Glomerular visceral epithelial cell (primary cell): ENCODE measurements around the gene ARMC8.

Experiments used
- DNase-seq: peaks from one replicate; pipeline ENCODE4 v3.0.0-alpha.2; 2016; ENCODE audit errors: extremely low spot score

The ARMC8 gene

DNA sequence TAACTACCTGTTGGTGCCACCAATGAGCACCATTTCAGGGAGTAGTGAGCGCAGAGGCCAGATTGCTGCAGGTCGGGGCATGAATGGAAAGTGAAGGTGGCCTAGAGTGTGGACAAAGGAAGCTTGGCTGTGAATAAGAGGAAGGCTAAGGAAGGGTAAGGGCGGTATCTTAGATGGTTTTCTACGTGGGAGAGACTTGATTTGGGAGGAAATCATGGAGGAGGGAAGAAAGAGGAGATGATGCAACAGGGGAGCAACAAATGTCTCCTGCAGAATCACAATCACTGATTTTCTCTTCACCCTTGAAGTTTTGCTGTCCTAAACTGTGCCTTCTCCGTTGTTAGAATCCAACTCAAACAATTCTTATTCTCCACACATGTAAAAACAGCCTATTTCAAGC is 120.8 kb downstream of the ARMC8 start:
- no peak for DNase-seq

DNA sequence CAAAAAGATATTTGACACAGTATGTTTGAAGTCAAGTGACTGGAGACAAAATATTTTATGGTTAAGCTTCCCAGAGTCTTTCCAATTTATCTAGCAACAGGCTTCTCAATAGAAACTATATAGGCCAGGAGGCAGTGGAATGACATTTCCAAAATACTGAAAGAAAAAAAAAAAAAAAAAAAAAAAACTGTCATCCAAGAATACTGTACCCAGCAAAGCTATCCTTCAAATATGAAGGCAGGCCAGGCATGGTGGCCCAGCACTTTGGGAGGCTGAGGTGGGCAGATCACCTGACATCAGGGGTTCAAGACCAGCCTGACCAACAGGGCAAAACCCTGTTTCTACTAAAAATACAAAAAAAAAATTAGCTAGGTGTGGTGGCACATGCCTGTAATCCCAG is 121.7 kb downstream of the ARMC8 start:
- no peak for DNase-seq

- DNase-seq: no peak
Observed at GRCh38 chr3:138310494-138310893, 123.4 kb downstream of the ARMC8 start.

GRCh38 chr3:138314751-138315150 is 127.7 kb downstream of the ARMC8 start:
- DNase-seq: no peak

- no peak for DNase-seq
Observed at GRCh38 chr3:138317687-138318086, 130.6 kb downstream of the ARMC8 start.

GRCh38 chr3:138323971-138324370 is 136.9 kb downstream of the ARMC8 start:
- no peak for DNase-seq

DNA sequence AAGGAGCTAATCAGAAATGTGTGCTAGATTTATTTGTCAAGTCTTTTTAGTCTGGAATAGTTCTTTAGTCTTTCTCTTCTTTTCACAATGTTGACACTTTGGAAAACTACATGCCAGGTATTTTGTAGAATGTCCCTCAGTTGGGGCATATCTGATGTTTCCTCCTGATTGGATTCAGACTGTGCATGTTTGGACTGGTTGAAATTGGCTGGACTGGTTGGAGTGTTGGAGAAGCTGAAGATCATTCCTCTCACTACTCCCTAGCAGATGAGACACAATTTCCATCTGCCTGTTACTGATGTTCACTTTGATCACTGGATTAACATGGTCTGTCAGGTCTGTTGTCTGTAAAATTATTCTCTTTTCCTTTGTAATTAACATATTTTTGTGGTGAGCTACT is 138.9 kb downstream of the ARMC8 start:
- no peak for DNase-seq

DNA sequence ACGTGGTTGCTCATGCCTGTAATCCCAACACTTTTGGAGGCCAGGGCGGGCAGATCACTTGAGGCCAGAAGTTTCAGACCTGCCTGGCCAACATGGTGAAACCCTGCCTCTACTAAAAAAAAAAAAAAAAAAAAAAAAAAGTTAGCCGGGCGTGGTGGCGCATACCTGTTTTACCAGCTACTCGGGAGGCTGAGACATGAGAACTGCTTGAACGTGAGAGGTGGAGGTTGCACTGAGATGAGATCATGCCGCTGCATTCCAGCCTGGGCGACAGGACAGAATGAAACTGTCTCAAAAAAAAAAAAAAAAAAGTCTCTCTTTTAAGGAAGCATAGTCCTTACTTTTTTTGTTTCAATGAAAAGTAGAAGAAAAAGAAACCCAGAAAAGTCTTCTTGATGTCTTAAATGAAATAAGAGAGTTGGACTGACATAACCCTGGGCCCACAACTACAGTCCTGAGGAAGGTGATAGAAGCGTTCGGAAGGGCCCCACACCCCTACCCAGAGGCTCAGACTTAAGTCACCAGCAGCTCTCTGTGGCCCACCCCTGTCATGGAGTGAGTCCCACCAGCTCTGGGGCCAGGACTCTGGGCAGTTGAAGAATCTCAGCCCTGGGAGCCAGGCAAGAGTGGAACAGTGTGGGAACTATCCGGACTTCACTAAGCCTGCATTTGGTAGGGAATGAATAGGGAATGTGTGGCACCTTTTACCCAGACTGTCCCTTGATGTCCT is 139.9 kb downstream of the ARMC8 start:
- DNase-seq: no peak

- DNase-seq: no peak
Observed at GRCh38 chr3:138327831-138328230, 140.7 kb downstream of the ARMC8 start.

DNA sequence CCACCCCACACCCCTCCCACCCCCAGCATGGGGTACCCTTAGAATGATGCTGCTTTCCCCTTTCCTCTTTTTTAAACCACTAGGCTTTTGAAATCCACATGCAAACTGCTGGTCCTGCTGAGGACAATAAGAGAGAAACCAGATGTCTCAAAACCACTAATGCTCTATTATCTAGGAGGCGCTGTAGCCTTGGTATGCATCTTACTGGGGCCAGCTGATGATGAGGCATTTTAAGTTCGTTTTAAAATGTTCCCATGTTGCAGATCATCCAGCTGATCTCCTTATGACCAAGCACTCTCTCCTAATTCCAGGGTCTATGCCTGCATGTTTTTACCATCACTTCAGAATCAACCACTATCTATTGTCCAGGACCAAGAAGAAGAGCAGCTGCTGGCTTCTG is 141.2 kb downstream of the ARMC8 start:
- DNase-seq: no peak

- peak; percentile 88 for DNase-seq
Observed at GRCh38 chr3:138329127-138329983, 142.3 kb downstream of the ARMC8 start, which contains the start of gene NME9. NME9 (minus strand) TSS chr3:138329851; CDS start chr3:138329335, 516 bp downstream.

DNA sequence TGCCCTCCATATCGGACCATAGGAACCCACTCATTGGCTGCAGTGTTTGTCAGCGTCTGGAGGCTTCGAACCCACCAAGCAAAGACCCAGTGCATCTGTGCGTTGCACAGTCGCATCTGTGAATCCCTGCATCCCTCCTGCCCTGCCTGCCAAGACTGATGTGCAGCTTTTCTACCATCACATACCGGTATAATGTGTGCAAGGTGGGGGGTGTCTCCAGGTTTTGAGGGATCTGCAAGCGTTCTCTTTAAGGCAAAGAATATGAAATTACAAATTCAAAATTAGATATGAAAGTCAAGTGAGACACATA is 142.8 kb downstream of the ARMC8 start:
- no peak for DNase-seq

DNA sequence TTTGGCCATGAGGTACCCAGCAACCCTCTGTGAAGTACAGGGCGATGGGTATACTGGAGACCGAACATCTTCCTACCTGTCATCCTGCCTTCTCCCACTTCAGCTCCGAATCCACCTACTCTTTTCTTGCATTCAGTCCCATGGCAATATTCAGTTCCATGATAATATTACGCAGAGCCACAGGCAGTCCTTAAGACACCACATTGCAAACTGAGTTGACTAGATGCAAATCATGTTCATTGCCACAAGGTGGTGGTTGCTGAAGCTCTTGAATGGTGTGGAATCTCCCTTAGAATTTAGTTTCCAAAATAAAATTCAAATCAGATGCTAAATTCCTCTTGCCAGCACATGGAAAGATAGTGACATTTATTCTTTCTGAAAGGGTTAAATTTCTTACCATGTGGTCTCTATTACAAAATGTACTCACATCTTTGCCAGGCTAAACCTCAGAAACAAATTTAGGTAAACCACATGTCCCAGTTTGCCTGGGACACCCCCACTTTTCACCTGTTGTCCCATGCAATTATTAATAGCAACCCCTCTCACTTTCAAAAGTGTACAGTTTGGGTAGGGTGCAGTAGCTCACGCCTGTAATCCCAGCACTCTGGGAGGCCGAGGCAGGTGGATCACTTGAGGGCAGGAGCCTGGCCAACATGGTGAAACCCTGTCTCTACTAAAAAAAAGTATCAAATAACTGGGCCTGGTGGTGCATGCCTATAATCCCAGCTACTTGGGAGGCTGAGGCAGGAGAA is 144.2 kb downstream of the ARMC8 start:
- no peak for DNase-seq

DNA sequence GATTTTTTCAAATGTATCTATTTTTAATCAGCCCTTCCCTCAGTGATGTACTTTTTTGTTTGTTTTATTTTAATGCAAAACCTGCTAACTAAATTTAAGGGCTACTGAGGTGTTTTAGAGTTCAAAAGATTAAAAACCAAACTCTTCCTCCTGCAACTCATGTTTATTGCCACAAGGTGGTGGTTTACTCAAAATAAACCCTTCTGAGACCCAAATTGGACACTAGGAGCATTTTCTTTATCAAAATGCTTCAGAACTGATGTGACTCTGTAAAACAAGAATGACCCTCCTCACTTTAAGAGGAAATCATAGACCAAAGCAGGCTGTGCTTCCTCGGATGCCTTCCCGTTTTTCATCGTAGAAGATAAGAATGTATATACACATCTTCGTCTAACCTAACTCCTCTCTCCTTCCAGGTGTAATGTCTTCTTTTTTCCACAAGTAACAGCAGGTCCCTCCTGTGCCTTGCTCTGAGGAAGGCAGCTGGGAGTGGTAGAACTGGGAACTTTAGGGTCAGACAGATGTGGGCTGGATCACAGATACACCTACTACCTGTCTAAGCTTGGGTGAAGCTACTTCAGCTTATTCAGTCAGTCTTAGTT is 145.5 kb downstream of the ARMC8 start:
- DNase-seq: peak; percentile 33

GRCh38 chr3:138334608-138335007 is 147.5 kb downstream of the ARMC8 start:
- DNase-seq: no peak

DNA sequence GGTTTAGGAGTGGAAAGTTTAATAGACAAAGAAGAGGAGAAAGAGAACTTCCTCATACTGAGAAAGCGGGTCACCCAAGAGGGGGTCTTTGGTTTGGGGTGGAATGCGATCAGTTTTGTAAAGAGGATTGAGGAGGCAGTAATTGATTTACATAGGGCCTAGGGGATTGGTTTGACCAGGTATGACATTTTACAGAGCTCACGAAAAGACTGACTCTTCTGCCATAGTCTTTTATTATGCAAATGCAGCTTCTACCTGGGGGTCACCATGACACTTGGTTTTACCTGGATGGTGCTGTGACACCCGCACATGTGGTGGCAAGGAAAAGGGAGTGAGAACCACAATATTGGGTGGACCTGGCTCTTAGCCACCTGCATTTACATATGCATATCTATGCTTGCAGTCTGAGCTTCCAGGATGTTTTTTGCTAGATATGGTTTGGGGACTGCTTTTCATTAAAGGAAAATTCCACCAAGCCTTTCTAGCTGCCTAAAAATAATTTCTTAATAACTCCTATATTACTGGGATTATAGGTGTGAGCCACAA is 149.4 kb downstream of the ARMC8 start:
- DNase-seq: no peak

DNA sequence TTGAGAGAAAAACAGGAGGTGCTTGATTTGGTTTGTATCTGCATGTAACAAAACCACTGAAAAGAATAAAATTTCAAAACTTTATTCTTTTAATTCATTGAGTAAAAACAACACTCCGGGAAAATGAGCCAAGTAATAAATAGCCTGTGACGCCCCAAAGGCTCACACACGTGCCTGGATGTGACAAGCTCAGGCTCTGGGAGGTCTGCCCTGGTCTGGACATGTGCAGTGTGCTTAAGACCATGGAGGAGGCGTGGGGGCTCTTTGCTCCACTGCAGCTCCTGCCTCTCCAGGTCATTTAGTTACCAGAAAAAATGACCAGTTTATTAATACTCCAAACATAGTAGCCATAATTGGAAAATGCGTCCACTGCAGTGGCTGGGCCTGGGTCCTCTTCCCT is 151.1 kb downstream of the ARMC8 start:
- DNase-seq: no peak

DNA sequence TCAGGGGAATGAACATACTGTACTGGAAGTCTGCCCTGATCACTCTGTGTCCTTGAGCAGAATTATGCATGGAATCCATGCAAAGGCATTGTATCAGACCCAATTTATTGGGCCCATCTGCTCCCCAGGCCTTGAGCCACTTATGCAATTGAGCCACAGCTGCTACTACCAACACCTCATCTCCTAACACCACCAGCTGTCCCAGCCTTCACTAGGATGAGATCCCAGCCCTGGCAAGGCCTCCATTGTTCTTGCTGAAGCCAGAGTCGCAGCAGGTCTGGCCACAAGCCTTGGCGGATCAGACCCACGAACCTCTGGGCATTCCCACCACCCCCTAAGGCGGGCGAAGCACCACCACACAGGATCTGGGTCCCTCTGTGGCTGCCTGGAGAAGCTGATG is 151.7 kb downstream of the ARMC8 start:
- DNase-seq: no peak

DNA sequence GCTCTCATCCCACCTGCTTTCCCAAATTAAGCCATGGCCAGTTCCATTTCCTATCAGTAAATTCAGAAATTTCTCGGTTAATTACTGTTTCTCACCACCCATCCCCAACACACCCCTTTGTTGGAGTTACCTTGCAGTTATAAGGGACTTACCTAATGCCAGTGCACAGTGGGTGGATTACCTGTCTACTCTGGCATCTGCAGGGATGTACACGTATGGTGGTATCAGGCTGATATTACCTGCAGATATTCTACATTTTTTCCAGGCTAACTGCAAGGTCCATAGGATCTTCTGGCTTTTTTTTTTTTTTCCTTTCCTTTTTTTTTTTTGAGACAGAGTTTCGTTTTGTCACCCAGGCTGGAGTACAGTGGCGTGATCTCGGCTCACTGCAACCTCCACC is 153.4 kb downstream of the ARMC8 start:
- DNase-seq: no peak

DNA sequence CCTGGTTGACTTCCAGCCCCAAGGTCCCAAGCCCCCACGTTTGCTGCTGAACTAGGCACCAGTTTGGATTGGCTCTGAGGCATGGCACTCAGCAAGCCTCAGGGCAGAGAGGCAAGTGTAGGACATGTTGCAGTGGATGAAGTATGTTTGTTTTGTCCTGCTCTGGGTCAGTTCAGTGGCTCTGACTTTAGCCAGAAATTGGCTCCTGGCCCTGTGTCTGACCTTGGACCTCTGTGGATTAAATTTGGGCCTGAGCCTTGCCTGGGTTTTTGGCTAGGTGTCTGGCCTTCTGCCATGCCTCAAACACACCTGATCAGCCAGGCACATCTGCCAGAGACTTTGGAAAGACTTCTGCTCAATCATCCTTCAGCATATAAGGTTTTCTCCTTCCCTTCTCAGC is 157.7 kb downstream of the ARMC8 start:
- DNase-seq: no peak
